ENCODE data around the gene CMBL.
"Not testable (repeated sequence)": the region's sequence is repeated elsewhere in the genome, so short reads cannot be mapped to it uniquely, and the experiment has no call there.

CMBL gene

GRCh38 chr5:10307206-10308148 lies at the start of gene CMBL:
Gene CMBL, minus strand, starts transcription at chr5:10307902. Its CDS starts 17,140 bp downstream, at chr5:10290762.
- DNase-seq (ENCODE audit: low spot score): peak; percentile 57

- DNase-seq (ENCODE audit: low spot score): no peak
Observed at GRCh38 chr5:10355071-10355889, 47.6 kb upstream of the CMBL start.

GRCh38 chr5:10354048-10354872 lies 46.6 kb upstream of the CMBL start:
- no peak for DNase-seq (ENCODE audit: low spot score)

GRCh38 chr5:10353241-10354047 lies 45.7 kb upstream of the CMBL start, which contains the start of gene MARCHF6:
Gene MARCHF6, plus strand, starts transcription at chr5:10353695. Its CDS starts 204 bp downstream, at chr5:10353899.
- DNase-seq (ENCODE audit: low spot score): peak; percentile 35

- no peak for DNase-seq (ENCODE audit: low spot score)
Observed at GRCh38 chr5:10352430-10353240, 44.9 kb upstream of the CMBL start.

GRCh38 chr5:10351919-10352318 lies 44.2 kb upstream of the CMBL start:
- no peak for DNase-seq (ENCODE audit: low spot score)

- no peak for DNase-seq (ENCODE audit: low spot score)
Observed at GRCh38 chr5:10351199-10351905, 43.6 kb upstream of the CMBL start.

- no peak for DNase-seq (ENCODE audit: low spot score)
Observed at GRCh38 chr5:10348258-10348657, 40.6 kb upstream of the CMBL start.

GRCh38 chr5:10344461-10345106 lies 36.9 kb upstream of the CMBL start:
- not testable (repeated sequence) for DNase-seq (ENCODE audit: low spot score)

GRCh38 chr5:10343486-10343885 lies 35.8 kb upstream of the CMBL start:
- no peak for DNase-seq (ENCODE audit: low spot score)

- DNase-seq (ENCODE audit: low spot score): no peak
Observed at GRCh38 chr5:10339958-10340357, 32.3 kb upstream of the CMBL start.

GRCh38 chr5:10339058-10339811 lies 31.5 kb upstream of the CMBL start:
- no peak for DNase-seq (ENCODE audit: low spot score)

GRCh38 chr5:10338686-10339057 lies 31.0 kb upstream of the CMBL start:
- DNase-seq (ENCODE audit: low spot score): no peak

GRCh38 chr5:10337986-10338385 lies 30.3 kb upstream of the CMBL start:
- DNase-seq (ENCODE audit: low spot score): no peak

- DNase-seq (ENCODE audit: low spot score): no peak
Observed at GRCh38 chr5:10337107-10337506, 29.4 kb upstream of the CMBL start.

- DNase-seq (ENCODE audit: low spot score): no peak
Observed at GRCh38 chr5:10335711-10336470, 28.2 kb upstream of the CMBL start.

GRCh38 chr5:10334831-10335230 lies 27.1 kb upstream of the CMBL start:
- no peak for DNase-seq (ENCODE audit: low spot score)

All from HuH-7.5 (cell line).